NB4 (cell line): ENCODE measurements around the gene PLEKHG4B.

Source experiments
- DNase-seq: peaks from one replicate; pipeline ENCODE4 v3.0.0; 2010; ENCODE audit warnings: low read depth
- H3K4me3 ChIP-seq: one replicate; pipeline ENCODE4 v1.5.1; 2011; ENCODE audit warnings: mild to moderate bottlenecking, low read depth, low read length, moderate library complexity
- CTCF ChIP-seq: IDR thresholded peaks from one replicate; pipeline ENCODE4 v1.5.1; 2012; ENCODE audit warnings: low read depth, low read length
- MAX ChIP-seq: IDR thresholded peaks from 2 replicates; pipeline ENCODE4 v1.6.1; 2011; ENCODE audit warnings: low read depth, low read length
- MYC ChIP-seq: IDR thresholded peaks from 2 replicates; pipeline ENCODE4 v1.6.1; 2011; ENCODE audit warnings: low read depth, low read length
- POLR2A ChIP-seq: IDR thresholded peaks from 2 replicates; pipeline ENCODE4 v1.6.1; 2011; ENCODE audit warnings: mild to moderate bottlenecking; ENCODE audit not compliant: insufficient read length; ENCODE audit errors: extremely low read depth

PLEKHG4B gene

GRCh38 chr5:203246-203930 lies 111.4 kb downstream of the PLEKHG4B start:
- TF ChIP-seq POLR2A = no peak
- DNase-seq = no peak
- no peak overlapping the region for H3K4me3 ChIP-seq

- H3K4me3 ChIP-seq = no peak overlapping the region
- TF ChIP-seq CTCF (no peak), MYC (no peak), MAX (no peak), POLR2A (no peak)
- no peak for DNase-seq
These were observed 112.0 kb downstream of the PLEKHG4B start for GRCh38 chr5:204001-204400.

- no peak for DNase-seq
- no peak overlapping the region for H3K4me3 ChIP-seq
These were observed 112.5 kb downstream of the PLEKHG4B start for GRCh38 chr5:204462-204861.

GRCh38 chr5:204966-205670 lies 113.2 kb downstream of the PLEKHG4B start:
- TF ChIP-seq MYC = no peak
- no peak overlapping the region for H3K4me3 ChIP-seq
- DNase-seq = no peak

More at GRCh38 chr5:204462-204861, 112.5 kb downstream of the PLEKHG4B start:
- TF ChIP-seq CTCF = no peak
- TF ChIP-seq MYC = no peak
- no peak for TF ChIP-seq MAX
- TF ChIP-seq POLR2A = no peak

DNA sequence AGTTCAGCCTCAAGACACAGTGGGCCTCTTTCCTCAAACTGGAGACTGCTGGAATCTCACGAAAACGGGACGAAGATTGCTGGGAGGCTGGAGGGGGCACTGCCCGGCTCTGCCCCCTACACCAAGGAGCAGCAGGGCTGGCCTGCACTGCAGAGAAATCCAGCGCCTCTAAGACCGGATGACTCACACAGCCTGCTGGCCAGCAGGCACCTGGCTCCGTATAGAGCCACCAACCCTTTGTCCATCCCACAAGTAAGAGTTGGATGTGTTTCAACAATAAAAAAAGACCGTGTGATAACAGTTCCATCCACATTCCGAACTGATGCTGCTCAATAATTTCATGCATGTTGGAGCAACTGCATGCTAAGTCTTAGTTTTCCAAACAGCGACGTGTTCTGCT lies 114.4 kb downstream of the PLEKHG4B start:
- no peak overlapping the region for H3K4me3 ChIP-seq
- TF ChIP-seq POLR2A = no peak
- DNase-seq = no peak

DNA sequence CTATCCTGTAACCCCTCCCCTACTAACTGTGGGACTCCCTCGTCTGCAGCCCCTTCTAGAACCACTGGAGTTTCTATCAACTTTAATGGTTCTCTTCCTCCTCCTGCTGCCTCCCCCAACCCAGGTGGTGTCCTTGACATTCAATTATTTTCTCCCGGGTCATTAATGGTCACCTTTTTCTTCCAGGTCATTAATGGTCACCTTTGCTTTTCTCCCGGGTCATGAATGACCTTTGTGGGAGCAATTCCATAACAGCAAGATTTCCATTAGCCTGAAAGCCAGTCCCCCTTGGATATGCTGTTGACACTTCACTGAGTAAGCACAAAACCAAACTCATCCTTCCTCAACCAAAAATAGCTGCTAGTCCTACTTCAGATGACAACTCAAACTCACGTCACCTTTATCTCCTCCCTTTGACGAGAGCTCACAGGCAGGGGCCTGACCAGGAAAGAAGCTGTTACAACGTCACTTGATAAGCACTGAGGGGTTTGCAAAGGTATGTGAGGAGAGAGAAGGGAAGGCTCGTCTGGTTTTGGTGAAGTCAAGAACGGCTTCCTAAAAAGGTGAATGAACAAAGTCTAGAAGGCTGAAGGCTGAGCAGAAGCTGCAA lies 115.1 kb downstream of the PLEKHG4B start:
- TF ChIP-seq MAX (no peak), POLR2A (no peak), CTCF (no peak), MYC (no peak)
- DNase-seq = no peak
- no peak overlapping the region for H3K4me3 ChIP-seq

DNA sequence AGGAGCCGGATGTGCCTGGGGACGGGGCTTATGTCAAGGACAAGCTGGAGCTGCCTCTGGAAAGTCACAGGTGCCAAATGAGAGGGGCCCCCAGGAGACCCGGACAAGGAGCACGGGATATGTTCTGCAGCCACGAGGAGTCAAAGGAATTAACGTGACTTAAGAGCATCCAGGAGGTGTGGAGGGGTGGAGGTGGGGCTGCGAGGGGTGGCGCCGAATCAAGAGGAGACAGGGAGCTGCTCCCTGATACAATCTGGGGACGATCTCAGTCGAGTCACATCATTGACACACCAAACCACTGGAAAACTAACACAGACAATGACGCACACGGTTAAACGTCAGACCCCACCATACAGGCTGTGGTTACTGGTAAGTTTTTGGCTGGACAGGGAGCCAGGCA lies 115.6 kb downstream of the PLEKHG4B start:
- DNase-seq = no peak
- H3K4me3 ChIP-seq = no peak overlapping the region
- TF ChIP-seq MAX (no peak), MYC (no peak), POLR2A (no peak), CTCF (no peak)
